Activated naive CD4-positive, alpha-beta T cell treated with anti-CD3 and anti-CD28 coated beads, Interleukin-2, amount 50 U/mL, for 72 hours (primary cell): ENCODE data around the gene CARMIL1. TPM values are rescaled to one million over a fixed set of nuclear protein-coding genes. Genes with fewer than 3 reads are reported as not detected.
A peak's percentile ranks its signal among the peaks of the same experiment; 100 is the strongest.
"Not testable (repeated sequence)": the region's sequence is repeated elsewhere in the genome, so short reads cannot be mapped to it uniquely, and the experiment has no call there.

ENCODE experiments used
- ATAC-seq, 2 donors: fragments of 150-1000 bp; cut with Tn5 transposase; 2 replicates each; pipeline ENCODE4 v1.10.0; 2021; ENCODE audit warnings: mild to moderate bottlenecking in 2 of 2, moderate library complexity in 2 of 2
- DNase-seq, 2 donors: peaks; one replicate each; pipeline ENCODE4 v3.0.0; 2021 to 2022; ENCODE audit warnings: low spot score in 2 of 2
- H3K27ac Mint-ChIP-seq, 2 donors: one replicate each; pipeline ENCODE4 v1.8.0; 2022; ENCODE audit warnings: mild to moderate bottlenecking in 2 of 2, mixed read lengths in 2 of 2
- H3K36me3 Mint-ChIP-seq, 2 donors: one replicate each; pipeline ENCODE4 v1.8.0; 2022; ENCODE audit warnings: mixed read lengths in 2 of 2
- H3K9me3 Mint-ChIP-seq, 2 donors: one replicate each; pipeline ENCODE4 v1.8.0; 2022; ENCODE audit warnings: mixed read lengths in 2 of 2
- total RNA-seq, 2 donors: library from RNA; stranded (reverse); gene quantifications; one replicate each; pipeline ENCODE4 v1.2.3, GENCODE V29; 2022

Gene CARMIL1
- total RNA-seq, 2 donors from 2014 or later: 5.2 to 13.4 TPM

DNA sequence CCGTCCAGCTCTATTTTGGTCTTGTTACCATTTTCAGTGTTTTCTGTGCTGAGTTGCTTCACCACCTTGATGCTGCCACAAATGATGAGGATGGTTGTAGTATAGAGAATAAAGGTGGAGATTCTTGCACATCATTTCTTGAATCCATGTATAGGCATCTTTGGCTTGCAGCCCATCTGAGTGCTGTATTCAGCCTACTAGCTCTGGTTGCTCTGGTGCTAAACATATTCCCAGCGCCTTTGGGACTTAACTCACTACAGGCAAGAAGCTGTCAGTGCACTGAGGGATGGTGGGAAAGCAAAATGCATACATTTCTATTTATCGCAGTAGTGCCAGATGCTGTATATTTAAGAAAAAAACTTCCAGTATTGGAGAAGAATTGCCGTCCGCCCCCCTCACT lies 86.0 kb downstream of the CARMIL1 start:
- Mint-ChIP-seq H3K27ac (no peak overlapping the region), H3K9me3 (no peaks in the 10 kb centered on the region), H3K36me3 (no peaks in the 10 kb centered on the region)
- DNase-seq: no peak
- no peak for ATAC-seq

- Mint-ChIP-seq H3K27ac (peak overlapping the region; percentile 85 to 88), H3K36me3 (peaks cover 0 to 6% of the 10 kb centered on the region in 2 donors), H3K9me3 (peaks cover 0 to under 1% of the 10 kb centered on the region in 2 donors)
- peak; percentile 43 to 48 for ATAC-seq
- DNase-seq: peak in 1 of 2 donors; percentile 39
These were observed 87.8 kb downstream of the CARMIL1 start for GRCh38 chr6:25366903-25367545.

GRCh38 chr6:25369036-25369432 lies 89.9 kb downstream of the CARMIL1 start:
- no peak for DNase-seq
- Mint-ChIP-seq H3K9me3 (peaks cover 0 to 11% of the 10 kb centered on the region in 2 donors), H3K36me3 (peaks cover 5 to 18% of the 10 kb centered on the region in 2 donors), H3K27ac (peak overlapping the region in 1 of 2 donors; percentile 86)
- no peak for ATAC-seq

GRCh38 chr6:25369433-25370177 lies 90.4 kb downstream of the CARMIL1 start:
- peak; percentile 11 to 26 for ATAC-seq
- peaks cover 3 to 17% of the 10 kb centered on the region in 2 donors for H3K9me3 Mint-ChIP-seq
- H3K36me3 Mint-ChIP-seq: peaks cover 8 to 24% of the 10 kb centered on the region in 2 donors

DNA sequence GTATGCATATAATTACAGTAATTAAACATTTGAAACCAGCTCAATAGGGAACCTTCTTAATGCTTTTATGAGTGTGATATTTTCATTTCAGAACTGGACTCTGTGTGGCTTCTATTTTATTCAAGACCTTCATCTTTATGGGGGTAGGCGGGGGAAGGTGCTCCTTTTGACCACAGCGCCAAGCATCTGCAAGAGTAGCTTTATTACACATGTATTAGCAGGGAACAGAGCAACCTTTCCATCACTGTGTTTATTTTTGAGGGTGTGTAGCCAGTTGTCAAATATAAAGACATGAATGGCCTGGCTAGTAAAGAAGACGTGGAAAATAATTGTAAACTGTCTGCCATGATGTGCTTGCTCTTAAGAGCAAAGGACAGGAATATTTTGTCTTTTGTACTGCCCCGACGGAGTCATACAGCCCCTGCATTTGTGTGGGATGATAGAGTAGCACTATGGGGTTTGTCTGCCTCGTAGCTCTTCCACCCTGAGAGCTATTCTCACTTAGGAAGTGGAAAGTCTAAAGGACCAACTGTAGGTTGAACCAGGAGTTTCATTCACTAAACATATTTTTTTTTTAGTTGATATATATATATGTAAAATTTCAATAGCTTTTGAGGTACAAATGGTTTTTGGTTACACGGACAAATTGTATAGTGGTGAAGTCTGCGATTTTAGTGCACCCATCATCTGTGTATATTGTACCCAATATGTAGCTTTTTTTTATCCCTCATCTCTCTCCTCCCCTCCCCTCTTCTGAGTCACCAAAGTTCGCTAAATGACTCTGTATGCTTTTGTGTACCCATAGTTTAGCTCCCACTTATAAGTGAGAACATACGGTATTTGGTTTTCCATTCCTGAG lies 91.2 kb downstream of the CARMIL1 start:
- H3K9me3 Mint-ChIP-seq: peaks cover 8 to 17% of the 10 kb centered on the region in 2 donors
- peak; percentile 77 to 84 for ATAC-seq

More at GRCh38 chr6:25369433-25370177, 90.4 kb downstream of the CARMIL1 start:
- H3K27ac Mint-ChIP-seq: peak overlapping the region; percentile 83 to 86
- peak in 1 of 2 donors; percentile 13 for DNase-seq

GRCh38 chr6:25371037-25371347 lies 91.8 kb downstream of the CARMIL1 start:
- no peak for DNase-seq
- ATAC-seq: peak in 1 of 2 donors; percentile 8
- Mint-ChIP-seq H3K36me3 (peaks cover 15 to 36% of the 10 kb centered on the region in 2 donors), H3K27ac (peak overlapping the region; percentile 39 to 86), H3K9me3 (peaks cover 10 to 22% of the 10 kb centered on the region in 2 donors)

More for the DNA sequence above, 91.2 kb downstream of the CARMIL1 start:
- Mint-ChIP-seq H3K36me3 (peaks cover 15 to 32% of the 10 kb centered on the region in 2 donors), H3K27ac (peak overlapping the region; percentile 83 to 86)
- DNase-seq: peak in 1 of 2 donors; percentile 40

GRCh38 chr6:25375125-25375524 lies 96.0 kb downstream of the CARMIL1 start:
- Mint-ChIP-seq H3K9me3 (peaks cover 10 to 22% of the 10 kb centered on the region in 2 donors), H3K27ac (no peak overlapping the region), H3K36me3 (peaks cover 15 to 49% of the 10 kb centered on the region in 2 donors)
- DNase-seq (no peak), ATAC-seq (no peak)

- ATAC-seq (no peak), DNase-seq (no peak)
- H3K9me3 Mint-ChIP-seq: peaks cover 10 to 15% of the 10 kb centered on the region in 2 donors
- peak overlapping the region in 1 of 2 donors; percentile 53 for H3K27ac Mint-ChIP-seq
- peaks cover 15 to 41% of the 10 kb centered on the region in 2 donors for H3K36me3 Mint-ChIP-seq
These were observed 98.5 kb downstream of the CARMIL1 start for GRCh38 chr6:25377664-25378063.

- H3K27ac Mint-ChIP-seq: no peak overlapping the region
- DNase-seq (no peak), ATAC-seq (no peak)
- peaks cover 0 to 13% of the 10 kb centered on the region in 2 donors for H3K36me3 Mint-ChIP-seq
- no peaks in the 10 kb centered on the region for H3K9me3 Mint-ChIP-seq
These were observed 101.9 kb downstream of the CARMIL1 start for GRCh38 chr6:25381077-25381476.

DNA sequence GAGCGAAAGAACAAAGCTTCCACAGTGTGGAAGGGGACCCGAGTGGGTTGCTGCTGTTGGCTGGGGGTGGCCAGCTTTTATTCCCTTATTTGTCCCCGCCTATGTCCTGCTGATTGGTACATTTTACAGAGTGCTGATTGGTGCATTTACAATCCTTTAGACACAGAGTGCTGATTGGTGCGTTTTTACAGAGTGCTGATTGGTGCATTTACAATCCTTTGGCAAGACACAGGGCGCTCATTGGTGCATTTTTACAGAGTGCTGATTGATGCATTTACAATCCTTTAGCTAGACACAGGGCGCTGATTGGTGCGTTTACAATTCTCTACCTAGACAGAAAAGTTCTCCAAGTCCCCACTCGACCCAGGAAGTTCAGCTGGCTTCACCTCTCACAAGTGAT lies 103.3 kb downstream of the CARMIL1 start:
- ATAC-seq: not testable (repeated sequence)

GRCh38 chr6:25384234-25384633 lies 105.1 kb downstream of the CARMIL1 start:
- no peak for ATAC-seq
- Mint-ChIP-seq H3K9me3 (no peaks in the 10 kb centered on the region), H3K27ac (no peak overlapping the region)

More for the DNA sequence above, 103.3 kb downstream of the CARMIL1 start:
- not testable (repeated sequence) for H3K27ac Mint-ChIP-seq, H3K9me3 Mint-ChIP-seq, DNase-seq
- peaks cover 0 to 12% of the 10 kb centered on the region in 2 donors for H3K36me3 Mint-ChIP-seq

DNA sequence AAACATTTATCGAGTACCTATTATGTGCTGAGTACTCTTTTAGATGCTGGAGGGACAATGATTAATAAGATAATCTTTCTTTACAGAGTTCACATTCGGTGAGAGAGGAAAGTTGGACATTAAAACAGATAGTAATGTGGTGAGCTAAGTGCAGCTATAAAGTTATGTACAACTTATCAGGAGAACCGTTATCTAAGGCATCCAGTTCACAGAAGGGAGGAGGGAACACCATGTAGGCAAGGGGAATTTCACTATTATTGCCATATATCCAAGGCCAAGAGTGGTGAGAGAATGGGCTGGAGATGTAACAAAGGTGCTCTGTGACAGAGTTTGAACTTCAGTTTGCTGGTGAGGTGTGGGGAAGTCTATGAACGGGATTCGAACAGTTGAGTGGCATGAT lies 105.8 kb downstream of the CARMIL1 start:
- Mint-ChIP-seq H3K27ac (no peak overlapping the region), H3K9me3 (no peaks in the 10 kb centered on the region), H3K36me3 (no peaks in the 10 kb centered on the region)
- DNase-seq (no peak), ATAC-seq (no peak)

More at GRCh38 chr6:25384234-25384633, 105.1 kb downstream of the CARMIL1 start:
- no peak for DNase-seq
- H3K36me3 Mint-ChIP-seq: peaks cover 0 to under 1% of the 10 kb centered on the region in 2 donors

DNA sequence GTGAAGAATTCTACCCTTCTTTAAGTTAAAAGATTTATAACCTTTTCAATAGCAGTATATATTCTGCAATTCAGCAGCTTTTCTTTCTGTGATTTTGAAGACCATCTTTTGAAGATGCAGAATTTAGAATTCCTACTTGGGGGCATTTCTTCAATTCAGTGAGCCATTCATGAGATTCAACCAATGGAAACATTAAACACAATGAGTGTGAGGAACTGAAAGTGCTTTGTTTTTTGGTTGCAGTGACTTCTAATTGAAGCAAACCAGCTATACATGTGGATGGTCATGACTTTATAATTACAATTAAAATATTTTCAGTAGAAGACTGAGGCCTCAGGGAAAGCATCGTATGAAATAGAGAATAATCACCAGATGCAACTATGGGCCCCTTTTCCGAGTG lies 108.3 kb downstream of the CARMIL1 start:
- H3K27ac Mint-ChIP-seq: no peak overlapping the region
- no peak for DNase-seq
- no peaks in the 10 kb centered on the region for H3K9me3 Mint-ChIP-seq
- H3K36me3 Mint-ChIP-seq: no peaks in the 10 kb centered on the region
- ATAC-seq: no peak

DNA sequence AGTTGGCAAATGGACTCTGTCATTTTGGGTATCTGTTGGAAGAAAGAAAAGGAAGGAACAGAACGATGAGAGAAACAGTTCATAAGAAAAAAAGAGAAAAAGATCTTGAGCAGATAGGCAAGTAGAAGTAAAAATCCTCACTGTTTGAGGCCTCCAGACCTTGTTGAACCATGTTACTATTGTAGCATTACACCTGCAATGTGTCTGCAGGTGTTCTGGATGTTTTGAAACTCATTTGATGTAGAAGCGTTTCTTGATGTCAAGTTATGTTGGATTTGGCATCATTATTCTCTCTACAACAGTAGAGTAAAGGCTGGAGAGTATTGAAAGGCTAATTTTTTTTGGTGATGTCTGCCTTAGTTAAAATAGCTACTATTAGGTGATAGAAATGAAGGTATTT lies 108.7 kb downstream of the CARMIL1 start:
- no peaks in the 10 kb centered on the region for H3K9me3 Mint-ChIP-seq
- H3K27ac Mint-ChIP-seq: no peak overlapping the region

DNA sequence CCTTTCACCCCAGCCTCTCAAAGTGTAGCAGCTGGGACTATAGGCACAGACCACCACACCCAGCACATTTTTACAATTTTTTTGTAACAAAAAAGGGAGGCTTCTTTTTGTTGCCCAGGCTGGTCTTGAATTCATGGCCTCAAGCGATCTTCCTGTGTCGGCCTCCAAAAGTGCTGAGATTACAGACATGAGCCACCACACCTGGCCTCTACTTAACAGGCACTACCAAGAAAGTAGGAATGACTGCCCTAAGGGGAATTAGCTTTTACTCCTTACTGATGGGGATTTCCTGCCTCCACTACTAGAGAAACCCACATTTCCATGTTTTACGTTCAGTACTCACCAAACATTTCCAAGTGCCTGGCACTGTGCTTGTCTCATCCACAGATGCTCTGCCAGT lies 109.6 kb downstream of the CARMIL1 start:
- Mint-ChIP-seq H3K36me3 (no peaks in the 10 kb centered on the region), H3K9me3 (no peaks in the 10 kb centered on the region), H3K27ac (no peak overlapping the region)
- peak in 1 of 2 donors; percentile 44 for ATAC-seq
- no peak for DNase-seq

More for the DNA sequence above, 108.7 kb downstream of the CARMIL1 start:
- ATAC-seq (no peak), DNase-seq (no peak)
- no peaks in the 10 kb centered on the region for H3K36me3 Mint-ChIP-seq

GRCh38 chr6:25389471-25389870 lies 110.3 kb downstream of the CARMIL1 start:
- no peaks in the 10 kb centered on the region for H3K36me3 Mint-ChIP-seq
- H3K9me3 Mint-ChIP-seq: no peaks in the 10 kb centered on the region
- peak; percentile 41 to 83 for ATAC-seq
- no peak overlapping the region for H3K27ac Mint-ChIP-seq
- DNase-seq: no peak

DNA sequence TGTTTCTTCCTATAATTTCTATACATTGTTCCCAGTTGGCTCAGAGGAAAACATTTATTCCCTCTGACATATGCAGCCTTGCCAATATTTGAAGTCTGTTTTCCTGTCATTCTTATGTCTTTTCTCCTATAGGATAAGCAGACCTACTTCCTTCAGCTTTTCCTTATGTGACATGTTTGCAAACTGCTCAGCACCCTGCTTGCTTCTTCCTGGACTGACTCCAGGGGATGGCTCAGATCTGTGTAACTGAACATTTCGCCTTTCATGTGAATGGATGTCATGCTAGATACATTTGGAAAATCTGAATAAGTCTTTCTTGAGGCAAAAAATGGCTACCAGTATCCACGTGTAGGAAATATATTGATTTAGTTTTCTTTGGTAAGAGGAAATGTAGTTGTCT lies 113.2 kb downstream of the CARMIL1 start:
- no peaks in the 10 kb centered on the region for H3K36me3 Mint-ChIP-seq
- ATAC-seq (no peak), DNase-seq (no peak)
- H3K9me3 Mint-ChIP-seq: no peaks in the 10 kb centered on the region
- no peak overlapping the region for H3K27ac Mint-ChIP-seq
